Glomerular visceral epithelial cell (primary cell): ENCODE data around the gene OR1E1.
"Not testable (repeated sequence)": the region's sequence is repeated elsewhere in the genome, so short reads cannot be mapped to it uniquely, and the experiment has no call there.

ENCODE experiments used
- DNase-seq: peaks from one replicate; pipeline ENCODE4 v3.0.0-alpha.2; 2016; ENCODE audit errors: extremely low spot score

Gene OR1E1, protein sequence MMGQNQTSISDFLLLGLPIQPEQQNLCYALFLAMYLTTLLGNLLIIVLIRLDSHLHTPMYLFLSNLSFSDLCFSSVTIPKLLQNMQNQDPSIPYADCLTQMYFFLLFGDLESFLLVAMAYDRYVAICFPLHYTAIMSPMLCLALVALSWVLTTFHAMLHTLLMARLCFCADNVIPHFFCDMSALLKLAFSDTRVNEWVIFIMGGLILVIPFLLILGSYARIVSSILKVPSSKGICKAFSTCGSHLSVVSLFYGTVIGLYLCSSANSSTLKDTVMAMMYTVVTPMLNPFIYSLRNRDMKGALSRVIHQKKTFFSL

DNA sequence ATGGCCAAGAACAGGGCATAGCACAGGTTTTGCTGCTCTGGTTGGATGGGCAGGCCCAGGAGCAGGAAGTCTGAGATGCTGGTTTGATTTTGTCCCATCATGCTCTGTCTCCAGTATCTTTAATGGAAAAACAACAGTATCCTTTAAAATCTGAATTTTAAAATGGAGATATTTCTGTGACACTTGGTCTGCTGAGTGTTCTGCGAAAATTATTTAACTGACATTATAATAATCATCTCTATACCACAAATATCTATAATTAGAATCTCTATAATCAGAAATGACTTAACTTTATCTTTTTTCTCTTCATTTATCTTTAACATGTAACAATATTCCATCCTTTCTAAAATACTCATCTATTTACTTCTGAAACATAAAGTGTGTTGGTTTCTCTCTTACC is at the start of gene OR1E1:
TSS of gene OR1E1 (minus strand) at position 101 of the 400 bp plus-strand sequence. CDS start at position 101, 0 bp downstream.
- no peak for DNase-seq

DNA sequence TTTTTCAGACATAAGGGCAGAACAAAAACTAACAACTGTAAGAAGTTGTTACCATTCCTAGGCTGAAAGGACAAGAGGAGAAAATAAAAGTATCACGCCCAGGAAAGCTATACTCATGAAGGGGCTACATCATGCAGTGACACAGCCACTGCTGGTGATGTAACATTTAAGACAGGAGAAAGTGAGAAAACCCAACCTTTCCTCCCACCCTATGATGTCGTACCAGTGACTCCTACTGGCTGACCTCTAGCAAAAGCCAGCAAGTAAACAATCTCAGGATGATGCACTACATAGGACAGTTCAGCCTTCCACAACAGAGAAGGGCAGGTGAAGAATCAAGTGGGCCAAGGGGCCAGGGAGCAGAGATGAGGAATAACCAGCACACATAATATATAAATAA is 49.4 kb upstream of the OR1E1 start:
- no peak for DNase-seq

DNA sequence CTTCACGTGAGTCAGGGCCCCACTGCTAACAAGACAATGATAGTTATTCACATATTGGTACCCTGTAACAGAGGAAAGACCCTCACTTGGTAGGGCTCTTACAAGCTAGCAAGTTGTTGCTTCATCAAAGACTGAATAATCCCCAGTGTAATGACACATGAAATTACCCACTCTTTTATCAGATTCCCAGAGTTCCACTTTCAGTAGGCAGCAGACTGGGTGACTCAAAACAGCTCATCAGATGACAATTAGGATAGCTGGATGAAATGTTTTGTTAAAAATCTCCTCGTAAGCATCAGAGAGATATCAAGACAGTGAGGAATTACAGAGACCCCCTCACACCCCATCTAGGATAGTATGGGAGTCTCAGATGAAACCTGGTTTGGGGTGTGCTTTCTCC is 42.2 kb upstream of the OR1E1 start:
- DNase-seq, result no peak

DNA sequence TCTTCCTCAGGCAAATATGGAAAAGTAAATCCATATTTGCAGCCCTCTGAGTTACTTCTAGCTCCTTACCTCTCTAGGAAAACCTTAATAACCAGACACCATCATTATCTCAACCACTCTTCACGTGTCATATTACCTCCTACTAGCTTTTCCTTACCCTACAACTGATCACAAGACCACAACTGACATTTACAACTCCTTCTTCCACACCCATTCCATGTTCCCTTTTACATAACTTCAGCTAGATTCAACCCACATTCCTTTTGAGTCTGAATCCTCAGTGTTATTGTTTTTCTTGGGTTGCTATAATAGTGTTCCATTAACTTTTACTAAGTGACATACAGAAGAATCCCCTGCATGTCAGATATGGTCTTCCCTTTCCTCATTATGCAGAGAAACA is 40.2 kb upstream of the OR1E1 start:
- DNase-seq, result no peak

DNA sequence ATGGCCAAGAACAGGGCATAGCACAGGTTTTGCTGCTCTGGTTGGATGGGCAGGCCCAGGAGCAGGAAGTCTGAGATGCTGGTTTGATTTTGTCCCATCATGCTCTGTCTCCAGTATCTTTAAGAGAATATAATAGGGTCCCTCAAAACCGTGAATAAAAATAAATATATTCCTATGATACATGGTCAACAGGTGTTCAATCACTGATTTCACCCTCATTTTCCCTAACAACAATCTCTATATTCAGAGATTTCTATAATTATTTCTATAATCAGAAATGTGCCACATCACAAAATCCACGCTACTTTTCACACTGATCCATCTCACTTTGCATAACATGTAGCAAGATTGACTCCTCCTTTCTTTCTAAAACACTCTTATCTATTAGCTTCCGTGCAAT is 35.5 kb upstream of the OR1E1 start, which contains the start of gene OR1E2:
TSS of gene OR1E2 (minus strand) at position 101 of the 400 bp plus-strand sequence. CDS start at position 101, 0 bp downstream.
- no peak for DNase-seq

DNA sequence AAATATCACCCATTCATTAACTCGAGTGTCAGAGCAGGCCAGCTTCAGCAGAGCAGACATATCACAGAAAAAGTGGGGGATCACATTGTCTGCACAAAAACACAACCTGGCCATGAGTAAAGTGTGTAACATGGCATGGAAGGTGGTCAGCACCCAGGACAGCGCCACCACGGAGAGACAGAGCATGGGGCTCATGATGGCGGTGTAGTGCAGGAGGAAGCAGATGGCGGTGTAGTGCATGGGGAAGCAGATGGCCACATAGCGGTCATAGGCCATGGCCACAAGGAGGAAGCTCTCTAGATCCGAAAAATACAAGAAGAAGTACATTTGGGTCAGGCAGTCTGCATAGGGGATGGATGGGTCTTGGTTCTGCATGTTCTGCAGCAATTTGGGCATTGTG is 35.0 kb upstream of the OR1E1 start:
- DNase-seq, result not testable (repeated sequence)

DNA sequence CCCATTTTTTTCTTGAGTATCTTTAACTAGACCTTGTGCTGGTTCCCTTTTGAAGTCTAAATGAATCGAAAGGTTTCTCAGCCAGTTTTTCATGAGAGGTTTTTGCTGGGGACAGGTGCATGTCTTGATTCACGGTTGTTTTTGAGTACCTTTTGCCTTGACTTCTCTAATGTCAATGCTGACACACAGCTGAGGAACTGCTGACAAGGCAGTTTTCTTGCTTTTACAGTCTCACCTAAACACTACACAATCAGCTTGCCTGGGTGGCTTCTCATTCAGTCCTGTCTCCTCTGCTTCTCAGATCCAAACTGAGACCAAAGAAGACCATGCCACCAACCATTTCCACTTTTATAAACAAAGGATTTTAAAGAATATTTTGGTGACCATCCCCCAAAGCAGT is 20.0 kb upstream of the OR1E1 start:
- DNase-seq, result no peak

DNA sequence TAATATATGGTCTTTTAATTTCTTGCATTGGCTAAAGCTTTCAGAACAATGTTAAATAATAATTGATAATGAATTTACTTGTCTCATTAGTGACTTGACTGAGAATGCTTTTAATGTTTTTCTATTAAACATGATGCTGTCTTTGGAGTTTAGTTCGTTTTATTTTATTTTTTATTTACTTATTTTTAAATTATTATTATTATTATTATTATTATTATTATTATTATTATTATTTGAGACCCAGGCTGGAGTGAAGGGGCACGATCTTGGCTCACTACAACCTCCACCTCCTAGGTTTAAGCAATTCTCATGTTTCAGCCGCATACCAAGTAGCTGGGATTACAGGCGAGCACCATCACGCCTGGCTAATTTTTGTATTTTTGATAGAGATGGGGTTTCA is 17.4 kb upstream of the OR1E1 start:
- no peak for DNase-seq

DNA sequence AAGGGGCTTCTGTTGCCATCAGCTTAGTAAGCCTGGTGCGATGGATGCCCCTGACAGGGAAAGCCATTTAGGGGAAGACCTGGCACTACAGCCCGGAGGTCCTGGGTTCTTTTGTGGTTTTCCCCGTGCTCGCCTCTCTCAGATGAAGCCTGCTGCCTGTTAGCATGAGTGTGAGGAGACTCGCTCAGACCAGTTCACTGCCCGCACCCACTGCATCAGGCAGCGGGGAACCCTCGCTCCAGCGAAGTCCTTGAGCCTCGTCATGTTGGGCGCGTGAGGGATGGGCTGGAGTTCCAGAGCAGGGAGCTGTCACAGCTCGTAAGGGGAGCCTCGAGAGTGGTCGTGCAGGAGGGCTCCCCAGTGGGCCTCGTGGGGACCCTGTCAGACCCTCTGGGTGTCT is 14.0 kb upstream of the OR1E1 start:
- not testable (repeated sequence) for DNase-seq

DNA sequence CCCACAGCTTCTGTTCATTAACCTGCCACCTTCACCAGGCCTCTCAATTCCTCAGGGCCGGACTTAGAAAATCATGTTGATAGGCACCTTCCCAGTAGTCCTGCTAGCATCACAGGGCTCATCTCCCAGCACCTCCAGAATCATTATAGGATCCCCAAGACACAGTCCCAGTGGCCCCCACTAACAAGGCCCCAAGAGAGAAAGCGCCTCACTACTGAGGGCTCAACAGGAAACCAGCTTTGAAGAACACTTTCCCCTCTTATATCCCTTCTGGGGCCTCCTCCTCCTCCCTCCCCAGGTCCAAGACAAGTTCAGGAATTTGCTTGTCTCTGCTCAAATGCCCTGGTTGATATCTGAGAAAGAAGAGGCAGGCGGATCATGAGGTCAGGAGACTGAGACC is 12.9 kb upstream of the OR1E1 start, which contains the start of gene OR3A3:
TSS of gene OR3A3 (plus strand) at position 301 of the 400 bp plus-strand sequence.
- no peak for DNase-seq

DNA sequence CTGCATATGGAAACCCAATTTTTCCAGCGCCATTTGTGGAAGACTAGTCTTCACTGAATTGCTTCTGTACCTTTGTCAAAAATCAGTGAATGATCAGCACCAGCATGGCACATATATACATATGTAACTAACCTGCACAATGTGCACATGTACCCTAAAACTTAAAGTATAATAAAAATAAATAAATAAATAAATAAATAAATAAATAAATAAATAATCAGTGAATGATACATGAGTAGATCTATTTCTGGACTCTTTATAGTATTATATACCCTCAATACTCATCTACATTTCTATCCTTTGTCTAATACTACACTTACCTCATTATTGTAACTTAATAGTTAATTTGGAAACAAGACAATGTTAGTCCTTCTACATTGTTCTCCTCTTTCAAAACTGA is 5.6 kb upstream of the OR1E1 start:
- not testable (repeated sequence) for DNase-seq

DNA sequence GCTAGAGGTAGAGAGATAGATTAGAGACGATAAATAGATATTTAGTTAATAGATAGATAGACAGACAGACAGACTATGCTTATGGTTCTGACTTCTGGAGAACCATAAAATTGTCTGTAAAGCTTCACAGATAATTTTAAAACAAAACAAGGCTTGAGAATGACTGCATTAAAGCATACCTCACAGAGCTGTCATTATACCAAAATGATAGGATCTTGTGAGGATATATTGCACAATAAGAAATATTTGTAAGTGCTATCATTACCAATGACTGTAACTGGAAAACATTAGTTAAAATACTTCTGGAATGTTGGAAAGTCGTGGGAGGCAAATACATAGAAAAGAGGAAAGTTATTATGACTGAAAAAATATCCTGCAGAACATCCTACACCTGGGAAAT is 3.6 kb upstream of the OR1E1 start:
- DNase-seq, result no peak

DNA sequence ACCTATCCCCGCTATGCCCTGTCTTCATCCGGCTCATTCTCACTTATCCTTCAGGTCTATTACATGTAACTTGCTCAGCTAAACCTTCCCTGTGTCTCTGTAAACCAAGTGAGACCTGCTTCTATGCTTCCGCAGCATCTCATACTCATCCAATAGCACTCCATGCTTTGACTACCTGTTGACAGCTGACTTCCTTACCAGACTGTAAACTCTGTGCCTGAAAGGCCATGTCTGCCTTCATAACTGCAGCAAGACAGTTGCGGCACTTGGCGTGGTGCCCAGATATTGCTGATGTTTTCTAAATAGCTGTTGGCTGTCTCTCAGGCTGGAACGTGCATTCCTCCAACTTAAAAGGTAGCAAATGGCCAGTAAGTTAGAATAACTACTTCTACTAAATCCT is 1.8 kb upstream of the OR1E1 start:
- DNase-seq, result no peak

DNA sequence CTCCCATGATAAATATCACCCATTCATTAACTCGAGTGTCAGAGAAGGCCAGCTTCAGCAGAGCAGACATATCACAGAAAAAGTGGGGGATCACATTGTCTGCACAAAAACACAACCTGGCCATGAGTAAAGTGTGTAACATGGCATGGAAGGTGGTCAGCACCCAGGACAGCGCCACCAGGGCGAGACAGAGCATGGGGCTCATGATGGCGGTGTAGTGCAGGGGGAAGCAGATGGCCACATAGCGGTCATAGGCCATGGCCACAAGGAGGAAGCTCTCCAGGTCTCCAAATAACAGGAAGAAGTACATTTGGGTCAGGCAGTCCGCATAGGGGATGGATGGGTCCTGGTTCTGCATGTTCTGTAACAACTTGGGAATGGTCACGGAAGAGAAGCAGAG is 409 bp downstream of the OR1E1 start:
- not testable (repeated sequence) for DNase-seq

DNA sequence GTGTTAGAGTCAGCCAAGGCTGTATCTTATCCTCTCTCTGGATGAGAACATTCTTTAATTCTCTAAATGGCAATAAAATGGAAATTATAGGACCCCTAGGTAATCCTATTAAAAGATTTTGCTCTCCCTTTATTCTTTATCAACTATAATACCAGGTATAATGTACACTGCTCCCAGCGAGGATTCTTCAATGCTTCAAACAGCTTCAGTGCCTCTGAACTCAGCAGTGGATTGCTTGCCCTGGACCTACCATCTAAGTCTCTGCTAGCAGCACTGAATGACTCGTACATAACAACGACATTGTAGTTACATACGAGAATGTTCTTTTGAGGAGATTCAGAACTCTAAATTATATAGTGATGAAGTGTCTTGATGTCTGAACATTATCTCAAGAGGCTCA is 8.4 kb downstream of the OR1E1 start:
- no peak for DNase-seq

DNA sequence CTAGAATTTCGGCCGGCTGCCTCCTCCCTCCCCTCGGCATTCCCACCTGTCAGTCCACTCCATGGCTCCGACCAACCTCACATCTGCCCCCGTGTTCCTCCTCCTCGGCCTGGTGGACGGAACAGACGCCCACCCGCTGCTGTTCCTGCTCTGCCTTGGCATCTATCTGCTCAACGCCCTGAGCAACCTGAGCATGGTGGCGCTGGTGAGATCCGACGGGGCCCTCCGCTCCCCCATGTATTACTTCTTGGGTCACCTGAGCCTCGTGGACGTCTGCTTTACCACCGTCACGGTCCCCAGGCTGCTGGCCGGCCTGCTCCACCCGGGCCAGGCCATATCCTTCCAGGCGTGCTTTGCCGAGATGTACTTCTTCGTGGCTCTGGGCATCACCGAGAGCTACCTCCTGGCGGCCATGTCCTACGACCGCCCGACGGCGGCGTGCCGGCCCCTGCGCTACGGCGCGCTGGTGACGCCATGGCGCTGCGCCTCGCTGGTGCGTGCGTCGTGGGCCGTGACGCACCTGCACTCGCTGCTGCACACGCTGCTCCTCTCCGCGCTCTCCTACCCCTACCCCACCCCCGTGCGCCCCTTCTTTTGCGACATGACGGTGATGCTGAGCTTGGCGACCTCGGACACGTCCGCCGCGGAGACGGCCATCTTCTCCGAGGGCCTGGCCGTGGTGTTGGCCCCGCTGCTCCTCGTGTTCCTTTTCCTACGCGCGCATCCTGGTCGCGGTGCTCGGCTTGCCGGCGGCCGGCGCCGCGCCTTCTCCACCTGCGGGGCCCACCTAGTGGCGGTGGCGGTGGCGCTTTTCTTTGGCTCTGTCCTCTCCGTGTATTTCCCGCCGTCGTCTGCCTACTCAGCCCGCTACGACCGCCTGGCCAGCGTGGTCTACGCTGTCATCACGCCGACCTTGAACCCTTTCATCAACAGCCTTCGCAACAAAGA is 12.1 kb downstream of the OR1E1 start, which contains the start of gene OR3A2:
TSS of gene OR3A2 (minus strand) at position 440 of the 948 bp plus-strand sequence.
- no peak for DNase-seq

DNA sequence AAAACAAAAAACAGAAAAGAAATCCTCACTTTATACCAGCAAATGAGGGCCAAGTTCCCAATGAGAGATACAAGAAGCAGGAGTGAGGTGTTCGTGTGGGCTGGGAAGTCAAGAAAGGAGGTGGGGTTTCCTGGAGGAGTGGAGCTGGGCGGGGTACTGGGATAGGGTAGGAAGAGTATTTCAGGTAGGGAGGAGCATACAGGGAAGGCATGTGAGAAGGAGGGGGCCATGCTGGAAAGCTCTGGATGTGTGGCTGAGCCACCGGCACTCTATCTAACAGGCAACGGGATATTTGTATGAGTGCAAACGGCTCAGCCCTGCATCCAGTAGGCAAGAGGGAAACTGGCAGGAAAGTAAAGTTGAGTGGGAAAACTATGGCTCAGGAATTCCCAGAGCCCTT is 16.3 kb downstream of the OR1E1 start:
- no peak for DNase-seq

DNA sequence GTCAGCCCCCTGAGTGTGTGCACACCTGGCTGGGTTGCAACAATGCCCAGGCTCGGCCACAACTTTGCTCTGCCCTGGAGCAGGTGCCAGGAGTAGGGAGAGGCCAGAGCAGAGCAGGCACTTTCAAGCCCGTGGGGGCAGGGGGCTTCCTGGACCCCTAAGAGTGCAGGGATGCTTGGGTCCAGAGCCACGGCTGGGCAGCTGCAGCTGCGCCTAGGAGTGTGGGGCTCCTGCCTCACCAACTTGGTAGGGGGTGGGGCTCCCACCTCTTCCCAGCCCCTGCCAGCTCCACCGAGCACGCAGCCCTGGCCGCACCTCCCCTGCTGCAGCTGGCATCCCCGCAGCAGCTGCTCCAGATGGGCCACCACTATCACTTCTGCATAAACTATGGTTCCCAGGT is 19.9 kb downstream of the OR1E1 start:
- DNase-seq, result no peak

DNA sequence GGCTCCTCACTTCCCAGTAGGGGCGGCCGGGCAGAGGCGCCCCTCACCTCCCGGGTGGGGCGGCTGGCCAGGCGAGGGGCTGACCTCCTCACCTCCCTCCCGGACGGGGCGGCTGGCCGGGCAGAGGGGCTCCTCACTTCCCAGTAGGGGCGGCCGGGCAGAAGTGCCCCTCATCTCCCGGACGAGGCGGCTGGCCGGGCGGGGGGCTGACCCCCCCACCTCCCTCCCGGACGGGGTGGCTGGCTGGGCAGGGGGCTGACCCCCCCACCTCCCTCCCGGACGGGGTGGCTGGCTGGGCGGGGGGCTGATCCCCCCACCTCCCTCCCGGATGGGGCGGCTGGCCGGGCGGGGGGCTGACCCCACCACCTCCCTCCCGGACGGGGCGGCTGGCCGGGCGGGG is 27.0 kb downstream of the OR1E1 start:
- not testable (repeated sequence) for DNase-seq
